HG03159 (cell line): ENCODE data around the gene PMEPA1.

ENCODE experiments used
- ATAC-seq: cut with Tn5 transposase; IDR thresholded peaks from one replicate; pipeline ENCODE4 v1.9.1; 2021; ENCODE audit warnings: mild to moderate bottlenecking, moderate library complexity; ENCODE audit not compliant: unreplicated experiment

Gene PMEPA1

DNA sequence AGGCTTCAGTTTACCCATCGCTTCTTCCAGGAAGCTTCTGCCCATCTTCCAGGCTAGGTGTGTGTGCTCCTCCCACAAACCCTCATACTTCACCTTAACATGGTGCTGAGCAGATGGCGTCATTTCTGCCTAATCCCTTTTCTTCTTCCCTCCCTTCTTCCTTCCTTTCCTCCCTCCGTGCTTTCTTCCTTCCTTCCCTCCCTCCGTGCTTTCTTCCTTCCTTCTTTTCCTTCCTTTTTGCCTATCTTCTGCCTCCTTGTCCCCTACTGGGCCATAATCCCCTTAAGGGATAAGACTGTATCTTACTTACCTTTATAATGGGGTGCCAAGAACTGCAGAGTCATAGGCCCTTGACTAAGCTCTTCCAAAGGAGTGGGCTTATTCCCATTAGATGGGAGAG, 27.5 kb upstream of the PMEPA1 start:
- no peak for ATAC-seq

DNA sequence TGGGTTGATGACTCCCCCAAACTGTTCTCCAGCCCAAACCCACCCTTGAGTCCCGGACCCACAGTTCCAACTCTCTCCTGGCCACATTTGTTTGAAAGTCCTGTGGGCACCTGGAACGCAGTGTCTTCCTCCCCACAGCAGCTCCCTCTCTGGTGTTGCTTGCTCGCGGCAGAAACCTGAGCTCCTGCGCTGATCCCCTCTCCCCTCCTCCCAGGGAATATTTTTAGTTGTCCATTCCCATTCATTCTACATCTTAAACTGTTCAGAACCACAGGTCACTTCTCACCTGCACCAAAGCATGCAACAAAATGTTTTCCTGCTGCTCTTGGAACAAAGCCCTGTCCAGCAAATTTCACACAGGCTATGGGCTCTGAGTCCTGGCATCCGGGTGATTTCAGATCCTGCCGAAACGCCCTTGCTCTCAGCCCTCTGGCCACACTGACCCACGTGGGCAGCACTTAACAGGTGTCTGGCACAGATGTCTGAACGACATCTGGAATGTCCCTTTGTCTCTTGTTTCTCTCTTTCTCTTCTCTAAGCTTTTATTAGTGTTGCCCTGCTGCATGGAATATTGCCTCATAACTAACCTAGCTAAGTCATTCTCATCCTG, 27.0 kb upstream of the PMEPA1 start:
- no peak for ATAC-seq

DNA sequence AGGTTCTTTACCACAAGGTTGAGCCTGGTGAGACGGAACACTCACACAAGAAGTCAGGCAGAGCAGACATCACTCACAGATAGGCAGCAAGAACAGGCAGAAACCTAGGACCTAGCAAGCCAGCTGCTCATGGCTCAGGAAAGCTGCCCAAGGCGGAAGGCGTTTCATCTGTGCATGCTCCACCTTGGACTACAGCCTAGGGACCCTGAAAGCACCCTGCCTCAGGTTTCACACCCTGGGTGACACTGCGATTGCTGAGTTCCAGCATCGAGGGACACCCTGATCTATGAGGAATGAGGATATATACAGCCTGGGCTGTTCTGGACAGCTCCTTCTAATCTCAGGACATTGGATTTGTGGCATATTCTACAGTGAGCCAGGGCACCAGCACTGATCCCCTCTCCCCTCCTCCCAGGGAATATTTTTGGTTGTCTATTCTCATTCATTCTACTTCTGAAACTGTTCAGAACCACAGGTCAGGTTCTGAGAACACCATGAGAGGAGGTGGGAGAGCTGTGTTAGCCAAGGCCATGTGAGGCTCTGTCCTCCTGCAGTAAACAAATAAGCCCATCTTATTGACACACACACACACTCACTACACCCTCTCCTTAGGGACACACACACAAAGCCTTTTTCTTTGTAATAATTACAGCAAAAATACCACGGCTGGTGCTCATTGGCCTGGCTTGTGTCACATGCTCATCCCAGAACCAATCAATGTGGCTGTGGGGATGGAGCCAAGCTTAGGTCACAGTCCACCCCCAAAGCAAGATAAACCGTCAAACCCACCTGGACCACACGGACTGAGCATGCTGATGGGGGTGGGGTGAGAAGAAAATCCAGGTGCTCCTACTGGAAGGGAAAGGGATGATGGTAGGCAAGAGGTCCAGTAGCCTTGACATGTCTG, 26.3 kb upstream of the PMEPA1 start:
- ATAC-seq, result no peak

DNA sequence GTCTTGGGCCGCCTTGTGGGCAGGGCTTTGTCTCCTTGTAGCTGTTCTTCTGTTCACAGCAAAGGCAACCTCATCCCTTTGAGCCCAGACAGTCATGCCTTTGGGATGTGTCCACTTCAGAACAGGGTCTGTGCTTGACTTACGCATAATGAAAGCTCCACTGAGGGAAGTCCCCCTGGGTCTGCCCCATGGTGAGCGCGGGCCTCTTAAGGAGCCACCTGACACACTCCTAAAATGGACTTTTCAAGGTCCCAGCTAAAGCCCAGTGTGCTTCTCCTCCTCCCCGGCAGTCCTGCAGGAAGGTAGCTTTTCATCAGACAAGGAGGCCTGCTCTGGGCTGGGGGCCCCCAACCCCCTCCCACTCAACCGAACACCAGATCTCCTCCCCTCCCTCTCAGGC, 24.9 kb upstream of the PMEPA1 start:
- no peak for ATAC-seq

DNA sequence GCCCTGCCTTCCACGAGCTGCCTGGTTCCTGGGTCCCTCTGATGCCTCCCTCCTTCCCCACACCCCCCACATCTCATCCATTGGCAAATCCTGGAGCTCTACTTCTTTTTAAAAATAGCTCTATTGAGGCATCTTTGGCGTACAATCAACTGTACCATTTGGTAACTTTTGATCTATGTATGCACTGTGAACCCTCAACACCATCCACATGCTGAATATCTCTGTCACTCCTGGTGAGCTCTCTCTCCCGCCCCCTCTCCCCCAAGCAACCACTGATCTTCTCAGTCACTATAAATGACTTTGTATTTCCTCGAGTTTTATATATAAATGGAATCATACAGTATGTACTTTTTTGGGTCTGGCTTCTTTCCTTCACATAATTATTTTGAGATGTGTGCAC, 22.4 kb upstream of the PMEPA1 start:
- ATAC-seq, result no peak

DNA sequence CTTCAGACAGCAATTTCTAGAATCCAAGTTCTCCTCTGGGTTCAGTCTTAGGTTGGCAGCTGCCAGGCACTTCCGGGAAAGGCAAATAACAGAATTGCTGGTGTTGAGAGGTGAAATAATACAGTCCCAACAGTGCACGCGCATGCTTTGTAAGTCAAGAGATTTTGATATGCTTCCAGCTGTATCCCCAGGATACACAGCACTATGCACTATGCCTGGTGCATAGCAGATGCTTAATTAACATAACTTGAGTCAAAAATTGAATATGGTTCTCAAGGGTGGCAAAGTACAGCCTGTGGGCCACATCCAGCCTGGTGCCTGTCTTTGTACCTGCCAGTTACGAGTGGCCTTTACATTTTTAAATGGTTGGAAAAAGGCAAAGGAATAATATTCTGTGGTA, 18.9 kb upstream of the PMEPA1 start:
- ATAC-seq, result no peak

DNA sequence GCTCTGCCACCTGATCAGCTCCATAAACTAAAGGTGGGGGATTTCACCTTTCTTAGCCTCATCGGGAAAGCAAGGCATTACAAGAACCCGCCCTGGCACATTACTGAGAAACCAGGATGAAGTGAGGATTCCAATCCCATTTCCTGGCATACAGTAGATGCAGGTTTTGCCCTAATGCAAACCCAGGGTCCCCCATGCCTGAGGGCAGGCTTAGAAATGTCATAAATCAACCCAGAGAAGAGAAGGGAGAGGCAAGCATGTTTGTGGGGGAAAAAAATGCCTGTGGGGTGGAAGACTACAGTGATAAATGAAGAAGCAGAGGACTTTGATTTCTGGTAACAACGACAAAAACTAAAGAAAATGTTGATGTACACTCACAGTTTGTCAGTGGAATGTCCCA, 18.0 kb upstream of the PMEPA1 start:
- ATAC-seq, result no peak

DNA sequence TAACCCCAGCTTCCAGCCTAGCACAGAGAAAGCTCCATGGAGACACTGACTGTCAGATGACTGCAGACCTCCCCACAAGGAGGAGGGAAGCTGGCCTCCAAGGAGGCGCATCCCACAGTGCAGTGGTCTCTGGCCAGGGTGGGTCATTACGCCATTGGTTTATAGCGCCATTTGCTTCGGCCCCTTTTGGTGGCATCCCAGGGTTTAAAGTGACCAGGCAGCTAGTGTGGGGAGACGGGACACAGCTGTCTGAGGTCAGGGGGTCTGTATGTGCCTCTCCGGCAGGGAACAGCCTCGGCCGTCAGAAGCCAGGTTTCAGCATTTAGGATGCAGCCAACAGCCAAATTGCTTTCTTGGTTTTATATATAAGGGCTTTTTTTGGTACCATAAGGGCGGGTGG, 15.8 kb upstream of the PMEPA1 start:
- no peak for ATAC-seq

DNA sequence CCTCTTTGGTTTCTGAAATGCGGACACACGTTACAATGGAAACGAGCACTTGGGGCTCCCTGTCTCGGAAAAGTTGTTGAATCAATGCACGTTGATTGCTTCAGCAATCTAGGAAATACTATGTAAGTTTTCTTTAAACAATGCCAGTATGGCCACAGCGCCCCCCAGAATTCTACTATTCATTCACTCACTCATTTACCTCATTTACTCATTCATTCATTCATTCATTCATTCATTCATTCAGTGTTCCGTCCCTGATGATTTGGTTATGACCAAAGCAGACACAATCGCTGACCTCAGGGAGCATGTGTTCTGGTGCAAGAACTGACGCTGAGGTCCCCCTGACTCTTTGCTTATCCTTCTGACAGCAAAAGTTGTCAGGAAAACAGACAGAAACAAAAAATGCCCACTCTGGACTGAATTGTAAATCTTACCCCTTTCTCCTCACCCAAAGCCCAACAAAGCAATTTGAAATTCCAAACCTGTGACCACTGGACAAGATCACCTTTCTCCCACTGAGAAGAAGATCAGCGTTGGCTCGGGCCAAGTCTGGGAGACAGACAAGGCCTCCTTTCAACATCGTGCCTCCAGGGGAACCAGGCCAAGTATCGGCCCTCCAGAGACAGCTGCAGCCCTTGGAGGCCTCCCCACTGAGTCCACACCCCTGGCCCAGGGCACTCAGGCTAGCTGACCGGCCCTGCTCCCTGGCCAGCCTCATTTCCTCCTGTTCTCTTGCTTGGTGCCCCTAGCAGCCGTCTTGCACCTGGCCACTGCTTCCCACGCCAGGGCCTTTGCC, 15.0 kb upstream of the PMEPA1 start:
- no peak for ATAC-seq

DNA sequence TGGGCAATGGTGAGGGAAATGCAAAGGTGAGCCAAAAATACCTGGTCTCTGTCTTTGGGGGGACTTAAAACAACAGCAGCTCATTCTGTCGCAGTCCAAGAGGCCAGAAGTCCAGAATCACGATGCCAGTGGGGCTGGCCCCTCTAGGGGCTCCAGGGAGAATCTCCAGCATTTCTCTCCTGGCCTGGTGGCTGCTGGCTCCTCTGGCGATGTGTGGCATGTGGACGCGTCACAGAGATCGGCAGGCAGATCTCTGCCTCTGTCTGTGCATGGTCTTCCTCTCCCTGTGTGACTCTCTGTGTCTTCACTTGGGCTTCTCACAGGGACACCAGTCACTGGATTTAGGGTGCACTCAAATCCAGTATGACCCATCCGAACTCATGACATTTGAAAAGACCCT, 14.0 kb upstream of the PMEPA1 start:
- ATAC-seq, result no peak

DNA sequence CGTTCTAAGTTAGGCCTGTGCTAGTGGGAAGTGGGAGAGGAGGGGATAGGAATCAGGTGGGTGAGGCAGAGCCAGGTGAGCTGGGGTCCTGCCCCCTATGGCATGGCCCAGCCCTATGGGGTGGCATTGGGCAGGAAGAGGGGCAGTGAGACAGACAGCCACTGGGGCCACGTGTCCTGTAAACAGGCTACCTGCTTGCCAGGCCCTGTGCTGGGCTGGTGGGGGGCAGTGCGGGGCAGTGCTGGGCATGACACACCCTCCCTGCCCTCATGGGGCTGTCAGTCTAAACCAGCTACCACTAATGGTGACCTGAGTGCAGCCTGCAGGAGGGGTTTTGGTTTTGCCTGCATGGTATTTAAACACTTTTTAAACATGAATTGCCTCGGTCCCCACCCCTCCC, 10.1 kb upstream of the PMEPA1 start:
- ATAC-seq, result no peak

DNA sequence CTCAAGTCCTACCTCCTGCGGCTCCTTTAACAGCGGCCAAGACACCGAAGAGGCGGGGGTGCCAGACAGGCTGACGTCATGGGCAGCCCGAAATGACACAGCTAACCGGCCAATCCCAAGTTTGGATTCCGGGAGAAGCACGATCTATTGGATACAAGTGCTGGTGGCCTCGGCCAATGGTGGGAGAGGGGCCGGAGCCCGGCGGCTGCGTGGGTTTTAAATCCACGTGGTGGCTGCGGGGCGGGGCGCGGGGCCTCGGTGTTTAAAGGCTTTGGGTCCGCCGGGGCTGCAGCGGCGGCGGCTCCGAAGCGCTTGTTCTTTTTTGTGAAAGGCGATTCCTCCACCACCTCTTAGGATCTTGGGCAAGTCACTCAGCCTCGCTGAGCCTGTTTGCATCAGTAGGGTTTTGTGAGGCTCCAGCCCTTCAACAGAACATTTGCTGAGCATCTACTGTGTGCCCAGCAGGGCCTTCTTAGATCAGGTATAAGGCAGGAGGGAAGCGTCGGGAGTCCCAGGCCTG, 8.7 kb upstream of the PMEPA1 start:
- peak; percentile 94 for ATAC-seq

DNA sequence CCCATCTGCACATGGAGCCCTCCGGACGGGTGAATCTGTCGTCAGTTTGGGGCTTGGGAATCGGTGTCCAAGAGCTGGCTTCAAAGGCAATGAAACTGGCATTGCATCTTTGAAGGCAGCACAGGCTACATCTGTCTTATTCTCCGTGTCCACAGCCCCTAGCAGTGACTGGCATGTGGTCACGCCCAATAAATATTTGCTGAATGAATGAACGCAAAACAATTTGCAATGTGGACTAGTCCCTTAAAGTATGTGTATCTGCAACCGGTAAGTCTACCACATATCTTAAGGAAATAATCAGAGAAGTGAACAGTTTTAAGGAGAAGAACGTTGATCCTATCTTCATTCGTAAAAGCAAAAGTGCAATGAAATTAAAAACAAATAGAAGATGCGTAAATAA, 8.0 kb upstream of the PMEPA1 start:
- ATAC-seq, result no peak

DNA sequence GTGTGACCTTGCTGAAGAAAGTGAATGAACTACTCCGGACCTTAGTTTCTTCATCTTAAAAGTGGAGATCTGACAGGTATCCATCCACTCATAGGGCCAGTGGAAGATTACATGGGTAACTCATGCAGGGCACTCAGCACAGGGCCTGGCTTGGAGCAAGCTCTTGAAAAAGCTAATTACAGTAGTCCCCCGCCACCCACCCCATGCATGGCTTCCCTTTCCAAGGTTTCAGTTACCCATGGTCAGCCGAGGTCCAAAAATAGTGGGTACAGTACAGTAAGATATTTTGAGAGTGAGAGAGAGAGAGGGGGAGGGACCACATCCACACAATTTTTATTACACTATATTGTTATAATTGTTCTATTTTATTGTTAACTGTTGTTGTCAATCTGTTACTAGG, 7.1 kb upstream of the PMEPA1 start:
- no peak for ATAC-seq

DNA sequence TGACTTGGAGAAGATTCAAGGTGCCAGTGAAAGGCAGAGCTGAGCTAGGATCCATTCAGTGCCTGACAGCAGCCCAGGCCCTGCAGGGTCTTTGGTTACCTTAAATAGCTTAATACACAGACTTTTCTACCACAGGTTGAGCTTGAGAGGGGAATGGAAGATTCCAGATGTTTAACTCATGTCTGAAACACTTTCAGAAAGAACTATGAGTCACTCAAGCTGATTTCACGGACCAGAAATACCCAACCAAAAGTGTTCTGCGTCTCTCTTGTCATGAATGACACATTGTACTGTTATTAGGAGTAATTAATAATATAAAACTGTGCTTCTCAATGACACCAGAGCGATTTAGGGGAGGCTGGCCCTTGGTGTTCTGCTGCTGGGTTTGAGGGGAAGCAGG, 6.4 kb upstream of the PMEPA1 start:
- ATAC-seq, result no peak

DNA sequence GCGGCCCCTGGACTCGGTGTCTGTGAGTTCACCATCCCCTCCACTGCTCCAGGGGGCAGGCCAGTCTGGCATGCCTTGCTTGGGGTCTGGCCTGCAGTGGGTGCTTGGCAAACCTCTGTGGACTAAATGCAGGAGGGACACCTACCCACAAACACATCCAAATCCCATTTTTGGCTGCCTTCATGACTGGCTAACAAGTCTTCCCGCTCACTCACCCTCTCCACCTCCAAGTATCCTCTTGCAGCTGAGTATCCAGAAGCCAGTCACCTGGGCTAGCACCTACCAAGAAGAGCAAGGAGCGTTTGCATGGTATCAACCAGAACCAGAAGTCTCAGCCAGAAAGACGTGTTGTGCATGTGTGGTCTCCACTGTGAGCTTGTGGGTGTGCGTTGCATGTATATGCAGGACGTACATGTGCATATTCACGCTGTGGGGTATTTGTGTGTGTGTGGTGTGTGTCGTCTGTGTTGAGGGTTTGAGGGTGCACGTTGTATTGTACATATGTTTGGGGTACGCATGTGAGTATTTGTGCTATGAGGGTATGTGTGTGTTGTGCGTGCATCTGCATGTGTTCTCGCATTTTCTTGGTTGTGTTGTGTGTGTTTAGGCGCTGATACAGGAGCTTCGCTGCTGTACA, 5.6 kb upstream of the PMEPA1 start:
- ATAC-seq, result no peak

DNA sequence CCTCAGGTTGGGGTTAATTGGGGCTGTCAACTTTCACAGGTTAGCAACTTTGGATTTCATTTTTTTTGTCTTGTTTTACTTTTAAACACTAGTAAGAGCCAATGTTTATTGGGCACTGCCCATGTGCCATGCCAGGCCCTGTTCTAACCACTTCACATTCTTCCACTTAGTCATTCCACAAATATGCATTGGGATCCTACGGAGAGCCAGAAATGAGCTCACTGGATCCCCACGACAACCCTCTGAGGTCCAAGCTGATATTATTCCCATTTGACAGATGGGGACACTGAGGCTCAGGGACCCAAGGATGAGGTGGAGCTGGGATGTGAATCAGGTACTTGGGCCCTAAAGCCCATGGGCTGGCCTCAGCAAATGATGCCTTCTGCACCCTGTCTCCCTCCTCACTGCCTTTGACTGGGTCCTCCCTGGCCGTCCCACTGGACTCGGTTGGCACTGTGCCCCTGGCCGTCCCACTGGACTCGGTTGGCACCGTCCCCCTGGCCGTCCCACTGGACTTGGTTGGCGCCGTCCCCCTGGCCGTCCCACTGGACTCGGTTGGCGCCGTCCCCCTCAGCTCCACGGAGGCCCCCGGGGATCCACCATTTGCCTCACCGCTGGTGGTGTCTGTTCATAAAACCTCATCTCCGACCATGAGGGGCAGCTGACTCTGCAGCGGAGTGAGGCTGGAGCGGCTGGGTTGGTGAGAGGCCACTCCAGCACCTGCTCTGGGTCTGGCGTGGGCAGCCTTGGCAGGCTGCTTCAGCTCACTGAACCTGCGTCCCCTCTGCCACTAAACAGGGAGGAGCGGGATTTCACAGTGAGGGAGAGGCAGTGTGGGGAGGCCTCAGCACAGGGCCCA, 4.8 kb upstream of the PMEPA1 start:
- no peak for ATAC-seq

DNA sequence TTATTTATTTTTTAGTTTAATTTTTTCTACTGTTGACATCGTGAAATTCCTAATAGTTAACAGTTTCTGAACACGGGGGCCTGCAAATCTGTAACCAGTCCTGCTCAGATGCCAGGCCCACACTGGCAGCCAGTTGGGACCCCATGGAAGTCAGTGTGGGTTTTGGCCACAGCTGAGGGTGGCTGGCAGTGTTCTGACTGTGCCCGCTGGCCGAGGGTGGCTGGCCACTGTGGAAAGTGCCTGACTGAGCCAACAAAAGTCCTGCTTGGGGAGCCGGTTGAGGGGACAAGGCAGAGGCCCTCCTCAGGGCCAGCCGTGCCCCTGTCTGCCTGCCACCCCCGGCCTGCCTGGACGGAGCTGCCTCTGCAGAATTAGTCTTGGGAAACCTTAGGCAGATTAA, 4.1 kb upstream of the PMEPA1 start:
- no peak for ATAC-seq

DNA sequence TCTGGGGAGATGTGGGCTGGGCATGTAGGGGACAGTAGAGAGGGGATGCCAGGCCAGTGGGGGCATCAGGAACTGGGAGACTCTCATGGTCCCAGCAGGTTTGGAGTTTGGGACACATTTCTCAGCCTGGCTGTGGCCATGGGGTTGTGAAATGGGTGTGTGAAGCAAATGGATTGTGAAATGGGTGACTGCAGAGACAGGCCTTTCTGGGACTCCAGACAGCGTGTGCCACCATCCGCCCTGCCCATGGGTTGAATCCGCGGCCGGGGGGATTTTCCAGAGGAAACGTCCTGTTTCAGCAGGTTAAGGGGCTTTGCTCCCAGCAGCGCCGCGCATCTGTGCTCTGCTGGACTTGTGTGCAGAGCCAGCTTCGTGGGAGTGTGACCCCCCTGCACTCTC, 3.7 kb upstream of the PMEPA1 start:
- ATAC-seq, result no peak

DNA sequence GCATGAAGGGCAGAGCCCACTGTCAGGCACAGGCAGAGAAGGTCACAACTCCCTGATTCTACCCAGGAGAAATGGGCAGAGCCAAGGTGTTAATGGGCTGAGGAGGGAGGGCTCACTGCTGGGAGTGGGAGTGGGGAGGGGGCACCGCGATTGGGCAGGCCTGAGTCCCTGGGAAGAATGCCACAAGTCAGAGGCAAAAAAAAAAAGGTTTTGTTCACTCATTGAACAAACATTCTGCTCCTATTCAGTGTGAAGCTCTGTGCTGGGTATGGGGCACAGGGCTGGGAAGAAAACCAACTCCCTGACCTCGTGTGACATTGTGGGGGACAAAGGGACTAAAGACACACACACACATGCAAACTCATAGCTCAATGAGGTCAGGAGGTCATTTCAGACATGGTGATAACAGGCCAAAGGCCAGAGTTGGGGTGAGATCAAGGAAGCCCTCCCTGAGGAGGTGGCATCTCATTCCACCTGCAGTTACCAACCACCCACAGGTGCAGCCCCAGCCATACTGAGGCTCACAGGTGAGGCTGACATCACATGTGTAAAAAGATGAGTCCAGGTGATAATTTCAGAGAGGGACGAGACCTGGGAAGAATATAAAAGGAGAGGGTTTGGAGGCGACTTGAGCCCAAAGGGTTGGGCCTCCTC, 3.2 kb upstream of the PMEPA1 start:
- no peak for ATAC-seq
